DOHH2 (cell line): ENCODE results near the gene IGLON5.

Experiments
- H3F3A ChIP-seq: fragments of 200-600 bp; sonication (generic), shearing (Covaris generic); 2 replicates; pipeline ENCODE4 v1.6.0; 2016; ENCODE audit warnings: antibody characterized with exemption, mild to moderate bottlenecking; ENCODE audit not compliant: control insufficient read depth, insufficient read depth
- H3K27ac ChIP-seq: fragments of 200-600 bp; sonication (generic); 2 replicates; pipeline ENCODE4 v1.5.1; 2014; ENCODE audit warnings: low read depth, mild to moderate bottlenecking, low read length, moderate library complexity
- H3K27me3 ChIP-seq: fragments of 200-600 bp; sonication (generic); 2 replicates; pipeline ENCODE4 v1.6.1; 2014; ENCODE audit warnings: mild to moderate bottlenecking, low read length, mixed read lengths; ENCODE audit not compliant: control insufficient read depth
- H3K36me3 ChIP-seq: fragments of 200-600 bp; sonication (generic); 2 replicates; pipeline ENCODE4 v1.6.1; 2014; ENCODE audit warnings: mild to moderate bottlenecking, low read length, moderate library complexity, mixed read lengths; ENCODE audit not compliant: control insufficient read depth
- H3K4me1 ChIP-seq: fragments of 200-600 bp; sonication (generic); 2 replicates; pipeline ENCODE4 v1.6.1; 2014; ENCODE audit warnings: mild to moderate bottlenecking, low read length, mixed read lengths; ENCODE audit not compliant: control insufficient read depth
- H3K4me2 ChIP-seq: fragments of 200-600 bp; sonication (generic); 2 replicates; pipeline ENCODE4 v1.6.0; 2014; ENCODE audit warnings: mild to moderate bottlenecking, low read length, moderate library complexity
- H3K4me3 ChIP-seq: fragments of 200-600 bp; sonication (generic); 2 replicates; pipeline ENCODE4 v1.5.1; 2014; ENCODE audit warnings: mild to moderate bottlenecking, low read length, mixed read lengths
- H3K79me2 ChIP-seq: fragments of 200-600 bp; sonication (generic); 2 replicates; pipeline ENCODE4 v1.6.1; 2014; ENCODE audit warnings: mild to moderate bottlenecking, low read length, mixed read lengths; ENCODE audit not compliant: control insufficient read depth
- H3K9me2 ChIP-seq: fragments of 200-600 bp; sonication (generic); replicated peaks from 2 replicates; pipeline ENCODE4 v1.6.1; 2014; ENCODE audit warnings: mild to moderate bottlenecking, low read length, mixed read lengths; ENCODE audit not compliant: control insufficient read depth
- H3K9me3 ChIP-seq: fragments of 200-600 bp; sonication (generic); 2 replicates; pipeline ENCODE4 v1.6.1; 2014; ENCODE audit warnings: antibody characterized with exemption, low read length, mixed read lengths; ENCODE audit not compliant: control insufficient read depth, insufficient read depth
- H4K20me1 ChIP-seq: fragments of 200-600 bp; sonication (generic); 2 replicates; pipeline ENCODE4 v1.6.0; 2014; ENCODE audit warnings: low read depth, mild to moderate bottlenecking, antibody characterized with exemption, low read length, moderate library complexity; ENCODE audit not compliant: control insufficient read depth, insufficient read depth
- CTCF ChIP-seq: fragments of 200-600 bp; sonication (generic); IDR thresholded peaks from one replicate; pipeline ENCODE4 v1.5.1; 2014; ENCODE audit warnings: antibody characterized with exemption, mild to moderate bottlenecking, low read depth, low read length; ENCODE audit not compliant: poor library complexity, severe bottlenecking
- EZH2phosphoT487 ChIP-seq: fragments of 200-600 bp; sonication (generic); IDR thresholded peaks from 2 replicates; pipeline ENCODE4 v1.6.1; 2017; ENCODE audit warnings: borderline replicate concordance, mild to moderate bottlenecking, antibody characterized with exemption, low read length, moderate library complexity, mixed read lengths

IGLON5 gene

GRCh38 chr19:51356159-51356801 is 44.8 kb downstream of the IGLON5 start:
- H3K4me3 ChIP-seq = no peak overlapping the region
- TF ChIP-seq CTCF (no peak), EZH2phosphoT487 (no peak)

GRCh38 chr19:51357952-51358351 is 46.5 kb downstream of the IGLON5 start:
- Histone ChIP-seq H3K9me2 (no peaks in the 10 kb centered on the region), H3K27ac (no peak overlapping the region), H3K36me3 (no peaks in the 10 kb centered on the region), H3K4me3 (no peak overlapping the region), H3K4me1 (peaks cover 9% of the 10 kb centered on the region), H3K4me2 (no peak overlapping the region), H3K79me2 (peaks cover 7% of the 10 kb centered on the region; the same call in 1 of the 2 replicates), H3K9me3 (no peaks in the 10 kb centered on the region), H4K20me1 (no peaks in the 10 kb centered on the region), H3K27me3 (no peaks in the 10 kb centered on the region), H3F3A (no peaks in the 10 kb centered on the region)
- TF ChIP-seq EZH2phosphoT487 = no peak
- TF ChIP-seq CTCF = no peak

More at GRCh38 chr19:51356159-51356801, 44.8 kb downstream of the IGLON5 start:
- no peaks in the 10 kb centered on the region for H3K4me1 ChIP-seq
- H3K27ac ChIP-seq = no peak overlapping the region
- no peaks in the 10 kb centered on the region for H4K20me1 ChIP-seq
- H3K9me3 ChIP-seq = no peaks in the 10 kb centered on the region
- no peak overlapping the region for H3K4me2 ChIP-seq
- H3F3A ChIP-seq = no peaks in the 10 kb centered on the region
- no peaks in the 10 kb centered on the region for H3K27me3 ChIP-seq
- no peaks in the 10 kb centered on the region for H3K36me3 ChIP-seq
- no peaks in the 10 kb centered on the region for H3K79me2 ChIP-seq
- H3K9me2 ChIP-seq = no peaks in the 10 kb centered on the region

GRCh38 chr19:51359294-51359693 is 47.9 kb downstream of the IGLON5 start:
- H3K79me2 ChIP-seq = peaks cover 16% of the 10 kb centered on the region; the same call in 1 of the 2 replicates
- H4K20me1 ChIP-seq = no peaks in the 10 kb centered on the region
- no peak overlapping the region for H3K4me3 ChIP-seq
- TF ChIP-seq CTCF (no peak), EZH2phosphoT487 (no peak)
- H3K9me3 ChIP-seq = no peaks in the 10 kb centered on the region
- H3F3A ChIP-seq = no peaks in the 10 kb centered on the region
- H3K9me2 ChIP-seq = no peaks in the 10 kb centered on the region
- H3K4me1 ChIP-seq = peaks cover 10% of the 10 kb centered on the region
- no peaks in the 10 kb centered on the region for H3K27me3 ChIP-seq
- H3K4me2 ChIP-seq = no peak overlapping the region
- H3K27ac ChIP-seq = no peak overlapping the region
- H3K36me3 ChIP-seq = no peaks in the 10 kb centered on the region
